Colon (tissue), 2 donors: Measurements from ENCODE around the gene KIFC3.
"Not testable (repeated sequence)": the region's sequence is repeated elsewhere in the genome, so short reads cannot be mapped to it uniquely, and the experiment has no call there.

Experiments
- FAIRE-seq: peaks from 2 replicates; lab custom pipeline; 2012; peaks lifted over from hg19 to GRCh38; lab: Jason Lieb, UNC
- donor health status: control.
- donor health status: control.

KIFC3 gene

GRCh38 chr16:57721356-57722209, 80.7 kb downstream of the KIFC3 start:
- no peak for FAIRE-seq

- FAIRE-seq = no peak
Measured at GRCh38 chr16:57720142-57720575, 82.1 kb downstream of the KIFC3 start.

GRCh38 chr16:57714047-57714446, 88.2 kb downstream of the KIFC3 start:
- no peak for FAIRE-seq

- no peak for FAIRE-seq
Measured at GRCh38 chr16:57713596-57713995, 88.7 kb downstream of the KIFC3 start.

GRCh38 chr16:57712569-57712968, 89.7 kb downstream of the KIFC3 start:
- not testable (repeated sequence) for FAIRE-seq

- no peak for FAIRE-seq
Measured at GRCh38 chr16:57711993-57712392, 90.3 kb downstream of the KIFC3 start.

- no peak for FAIRE-seq
Measured at GRCh38 chr16:57711346-57711745, 90.9 kb downstream of the KIFC3 start.

- FAIRE-seq = no peak
Measured at GRCh38 chr16:57709663-57710062, 92.6 kb downstream of the KIFC3 start.
